Measurements from ENCODE around the gene SANBR.

DNA sequence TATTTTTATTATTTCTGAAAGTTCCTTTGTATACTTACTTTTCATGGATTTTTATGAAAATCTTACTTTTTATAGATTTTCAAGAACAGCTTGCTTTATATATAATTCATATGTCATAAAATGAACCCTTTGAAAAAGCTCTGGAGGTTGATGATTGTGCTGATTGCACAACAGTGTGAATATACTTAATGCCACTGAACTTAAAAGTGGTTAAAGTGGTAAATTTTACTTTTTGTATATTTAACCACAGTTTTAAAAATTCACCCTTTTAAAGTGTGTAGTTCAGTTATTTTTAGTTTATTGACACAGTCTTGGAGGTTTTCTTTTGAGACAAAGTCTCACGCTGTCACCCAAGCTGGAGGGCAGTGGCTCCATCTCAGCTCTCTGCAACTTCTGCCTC, 8.4 kb downstream of the SANBR start:
- TF ChIP-seq CTCF (IDR thresholded peaks at IDR 0.05; ENCODE audit: insufficient read depth, low read depth, low read length), result no peak
- TF ChIP-seq EZH2 (IDR thresholded peaks at IDR 0.05; ENCODE audit: insufficient read depth, low read length), result no peak
